Sigmoid colon (tissue), 4 donors: Measurements from ENCODE around the gene HNRNPC.

Experiments used
- CTCF ChIP-seq, 4 experiments: fragments of 450-650 bp in 3 of 4; fragments of 200-600 bp in 1 of 4; IDR thresholded peaks; one replicate each; pipeline ENCODE4 v1.5.1; 2016 to 2019; ENCODE audit warnings: antibody characterized with exemption in 4 of 4, mild to moderate bottlenecking in 3 of 4, moderate library complexity in 2 of 4
- EP300 ChIP-seq, 4 donors: sonication (generic); formaldehyde crosslinking; IDR thresholded peaks; one replicate each; pipeline ENCODE4 v1.6.1; 2017; ENCODE audit warnings: antibody characterized with exemption in 4 of 4
- POLR2A ChIP-seq, 2 donors: fragments of 450-650 bp; IDR thresholded peaks; one replicate each; pipeline ENCODE4 v1.6.1; 2016; ENCODE audit warnings: antibody characterized with exemption in 2 of 2, mild to moderate bottlenecking in 2 of 2, moderate library complexity in 2 of 2
- POLR2AphosphoS5 ChIP-seq, 4 donors: sonication (generic); formaldehyde crosslinking; IDR thresholded peaks; one replicate each; pipeline ENCODE4 v1.6.1; 2017; ENCODE audit warnings: antibody characterized with exemption in 4 of 4

GRCh38 chr14:21219120-21219519, 50.1 kb downstream of the HNRNPC start:
- TF ChIP-seq CTCF (IDR thresholded peaks at IDR 0.05) (no peak), EP300 (IDR thresholded peaks at IDR 0.05) (no peak), POLR2AphosphoS5 (IDR thresholded peaks at IDR 0.05) (no peak), POLR2A (IDR thresholded peaks at IDR 0.05) (no peak)
